Activated B cell treated with CpG ODN at 0.5 μM for 24 hours (primary cell): ENCODE results near the gene CYSRT1. TPM values are rescaled to one million over a fixed set of nuclear protein-coding genes. Genes with fewer than 3 reads are reported as not detected.

Source experiments
- ATAC-seq: fragments of 200-7000 bp; cut with Tn5 transposase; one replicate; pipeline ENCODE4 v1.10.0; 2021; ENCODE audit warnings: low read depth, mild to moderate bottlenecking, moderate library complexity
- CTCF ChIA-PET: fragments of 350-600 bp; sonication (Branson Sonifier 250); formaldehyde crosslinking; loops from one replicate; lab custom pipeline; 2021; ENCODE audit warnings: antibody characterized with exemption; lab: Charles Lee
- POLR2A ChIA-PET: fragments of 350-600 bp; sonication (Branson Sonifier 250); formaldehyde crosslinking; loops from one replicate; lab custom pipeline; 2021; ENCODE audit warnings: antibody characterized with exemption; lab: Charles Lee
- DNase-seq: peaks from one replicate; pipeline ENCODE4 v3.0.0; 2022
- H3K27ac Mint-ChIP-seq: one replicate; pipeline ENCODE4 v1.8.0; 2020; ENCODE audit warnings: mixed read lengths
- H3K27me3 Mint-ChIP-seq: one replicate; pipeline ENCODE4 v1.8.0; 2021; ENCODE audit warnings: mixed read lengths
- H3K36me3 Mint-ChIP-seq: one replicate; pipeline ENCODE4 v1.8.0; 2021; ENCODE audit warnings: low read depth, mixed read lengths
- H3K4me1 Mint-ChIP-seq: one replicate; pipeline ENCODE4 v1.8.0; 2021; ENCODE audit warnings: mixed read lengths
- H3K4me3 Mint-ChIP-seq: one replicate; pipeline ENCODE4 v1.8.0; 2020; ENCODE audit warnings: mild to moderate bottlenecking, mixed read lengths
- H3K9me3 Mint-ChIP-seq: one replicate; pipeline ENCODE4 v1.8.0; 2020; ENCODE audit warnings: mixed read lengths
- intact Hi-C: fragments of 100-400 bp; cut with micrococcal nuclease; formaldehyde crosslinking; loops from one replicate; pipeline ENCODE4 v1.15.1; 2024
- total RNA-seq: library from RNA; stranded (reverse); gene quantifications from 2 replicates; pipeline ENCODE4 v1.2.3, GENCODE V29; 2022
- TF ChIP-seq, protein P1 (sequence below): fragments of 200-600 bp; IDR thresholded peaks from one replicate; pipeline ENCODE4 v1.8.0; 2022; ENCODE audit warnings: antibody characterized with exemption, mild to moderate bottlenecking

The CYSRT1 gene
- total RNA-seq, 1 donor from 2014 or later = 0.53 TPM

DNA sequence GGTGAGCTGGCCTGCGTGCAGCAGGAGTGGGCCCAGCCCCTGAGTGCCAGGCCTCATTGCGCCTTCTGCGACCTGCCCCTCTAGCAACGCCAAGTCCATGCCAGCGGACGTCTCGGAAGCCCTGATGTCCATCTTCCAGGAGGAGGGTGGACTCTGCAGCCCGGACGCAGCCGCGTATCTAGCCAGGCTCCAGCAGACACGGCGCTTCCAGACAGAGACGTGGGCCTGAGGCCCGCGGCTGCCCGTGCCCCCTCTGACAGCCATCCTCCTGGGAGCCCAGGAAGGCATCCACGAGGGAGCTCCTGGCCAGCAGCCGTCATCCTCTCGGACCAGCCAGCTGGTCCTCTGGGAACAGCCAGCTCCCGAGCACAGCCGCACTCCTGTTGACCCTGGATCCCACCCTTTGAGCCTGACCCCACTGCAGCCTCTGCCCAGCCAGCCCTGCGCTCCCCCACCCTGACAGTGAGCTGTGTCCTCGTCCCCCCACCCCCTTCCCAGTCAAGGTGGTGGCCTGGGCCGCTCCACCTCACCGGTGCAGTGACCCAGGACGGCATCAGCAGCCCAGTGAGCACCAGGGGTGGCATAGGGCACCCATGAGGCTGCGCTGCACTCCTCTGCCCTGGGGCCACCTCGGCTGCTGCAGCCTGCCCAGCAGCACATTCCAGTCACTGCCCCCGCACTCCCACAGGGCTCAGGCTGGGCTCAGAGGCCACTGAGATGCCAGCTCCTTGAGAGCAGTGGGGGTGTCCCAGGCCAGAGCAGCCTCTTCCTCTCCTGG, 8.6 kb upstream of the CYSRT1 start:
- CTCF ChIA-PET = no interaction called here
- TF ChIP-seq, protein P1, sequence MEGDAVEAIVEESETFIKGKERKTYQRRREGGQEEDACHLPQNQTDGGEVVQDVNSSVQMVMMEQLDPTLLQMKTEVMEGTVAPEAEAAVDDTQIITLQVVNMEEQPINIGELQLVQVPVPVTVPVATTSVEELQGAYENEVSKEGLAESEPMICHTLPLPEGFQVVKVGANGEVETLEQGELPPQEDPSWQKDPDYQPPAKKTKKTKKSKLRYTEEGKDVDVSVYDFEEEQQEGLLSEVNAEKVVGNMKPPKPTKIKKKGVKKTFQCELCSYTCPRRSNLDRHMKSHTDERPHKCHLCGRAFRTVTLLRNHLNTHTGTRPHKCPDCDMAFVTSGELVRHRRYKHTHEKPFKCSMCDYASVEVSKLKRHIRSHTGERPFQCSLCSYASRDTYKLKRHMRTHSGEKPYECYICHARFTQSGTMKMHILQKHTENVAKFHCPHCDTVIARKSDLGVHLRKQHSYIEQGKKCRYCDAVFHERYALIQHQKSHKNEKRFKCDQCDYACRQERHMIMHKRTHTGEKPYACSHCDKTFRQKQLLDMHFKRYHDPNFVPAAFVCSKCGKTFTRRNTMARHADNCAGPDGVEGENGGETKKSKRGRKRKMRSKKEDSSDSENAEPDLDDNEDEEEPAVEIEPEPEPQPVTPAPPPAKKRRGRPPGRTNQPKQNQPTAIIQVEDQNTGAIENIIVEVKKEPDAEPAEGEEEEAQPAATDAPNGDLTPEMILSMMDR = no peak
- H3K27ac Mint-ChIP-seq = no peak overlapping the region
- H3K9me3 Mint-ChIP-seq = no peaks in the 10 kb centered on the region
- H3K4me3 Mint-ChIP-seq = no peak overlapping the region
- H3K4me1 Mint-ChIP-seq = peaks cover 2% of the 10 kb centered on the region
- H3K36me3 Mint-ChIP-seq = peaks cover 6% of the 10 kb centered on the region
- H3K27me3 Mint-ChIP-seq = no peaks in the 10 kb centered on the region
- DNase-seq (no peak), ATAC-seq (no peak)
- POLR2A ChIA-PET = interaction anchor here (0.5 to 2.1 kb wide), 3 partner anchors 10 to 65 kb away, joined by 3 to 7 read pairs (median 3); partner anchors contain the start of gene TPRN
- intact Hi-C loops = no loop called here

DNA sequence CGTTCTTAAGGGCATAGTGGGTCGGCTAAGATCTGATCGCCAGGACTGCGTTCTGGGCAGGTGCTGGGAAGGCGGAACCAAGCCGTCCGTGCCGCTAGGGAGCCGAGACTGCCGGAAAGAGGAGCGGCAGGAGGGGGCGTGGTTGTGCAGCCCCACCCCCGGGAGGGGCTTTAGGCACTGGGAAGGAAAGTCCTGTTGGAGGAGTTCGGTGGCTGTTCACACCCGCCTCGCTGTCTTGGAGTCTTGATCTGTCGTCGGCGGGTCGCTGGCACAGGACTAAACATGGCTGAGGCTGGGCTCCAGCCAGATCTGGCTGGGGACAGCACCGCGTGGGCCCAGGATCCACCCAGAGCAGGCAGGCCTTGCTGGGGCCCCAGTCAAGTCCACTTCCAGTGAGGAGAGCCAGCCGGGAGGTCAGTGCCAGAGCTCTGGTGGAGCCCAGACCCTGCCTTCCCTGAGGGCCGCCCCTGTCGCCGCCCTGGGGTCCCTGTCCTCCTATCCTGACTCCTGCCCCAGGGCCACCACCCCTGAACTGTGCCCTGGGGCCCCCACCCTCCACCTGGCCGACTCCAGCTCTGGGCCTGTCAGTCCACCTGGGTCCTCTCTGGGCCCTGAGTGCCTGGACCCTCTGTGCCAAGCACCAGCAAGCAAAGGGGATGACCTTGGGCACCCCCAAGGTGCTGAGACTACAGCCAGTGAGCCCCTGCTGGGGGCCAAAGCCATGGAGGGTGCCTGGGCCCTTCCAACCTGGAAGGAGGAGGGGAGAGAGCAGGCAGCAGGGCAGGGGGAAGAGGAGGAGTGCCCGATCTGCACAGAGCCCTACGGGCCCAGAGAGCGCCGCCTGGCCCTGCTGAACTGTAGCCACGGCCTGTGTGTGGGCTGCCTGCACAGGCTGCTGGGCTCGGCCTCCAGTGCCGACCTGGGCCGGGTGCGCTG, 7.4 kb upstream of the CYSRT1 start:
- intact Hi-C loops = no loop called here
- H3K4me1 Mint-ChIP-seq = peaks cover 2% of the 10 kb centered on the region
- H3K4me3 Mint-ChIP-seq = no peak overlapping the region
- ChIA-PET CTCF (no interaction called here), POLR2A (interaction anchor here (1.0 to 2.1 kb wide), 2 partner anchors 11 to 17 kb away, joined by 3 to 7 read pairs; partner anchors contain the start of gene TPRN)
- H3K27ac Mint-ChIP-seq = no peak overlapping the region
- DNase-seq = no peak
- H3K36me3 Mint-ChIP-seq = peaks cover 6% of the 10 kb centered on the region
- no peak for ATAC-seq
- no peaks in the 10 kb centered on the region for H3K27me3 Mint-ChIP-seq
- TF ChIP-seq, protein P1 = no peak
- no peaks in the 10 kb centered on the region for H3K9me3 Mint-ChIP-seq

DNA sequence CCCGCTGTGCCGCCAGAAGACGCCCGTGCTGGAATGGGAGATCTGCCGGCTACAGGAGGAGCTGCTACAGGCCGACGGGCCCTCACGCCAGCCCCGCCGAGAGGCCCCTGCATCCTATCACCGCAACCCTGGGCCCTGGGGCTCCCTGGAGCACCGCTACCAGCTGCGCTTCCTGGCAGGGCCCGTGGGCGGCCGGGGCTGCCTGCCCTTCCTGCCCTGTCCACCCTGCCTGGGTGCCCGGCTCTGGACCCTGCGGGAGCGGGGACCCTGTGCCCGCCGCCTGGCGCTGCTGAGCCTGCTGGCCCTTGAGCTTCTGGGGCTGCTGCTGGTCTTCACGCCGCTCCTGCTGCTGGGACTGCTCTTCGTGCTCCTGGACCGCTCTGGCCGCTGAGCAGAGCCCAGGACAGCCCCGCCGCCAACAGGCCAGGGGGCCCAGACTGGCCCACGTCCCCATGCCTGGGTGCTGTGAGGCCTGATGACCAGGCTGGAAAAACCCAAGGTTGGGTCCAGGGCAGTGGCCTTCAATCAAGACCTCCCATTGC, 6.7 kb upstream of the CYSRT1 start:
- ATAC-seq = no peak
- CTCF ChIA-PET = no interaction called here
- no peak overlapping the region for H3K27ac Mint-ChIP-seq
- no peak overlapping the region for H3K4me3 Mint-ChIP-seq
- no peaks in the 10 kb centered on the region for H3K9me3 Mint-ChIP-seq
- POLR2A ChIA-PET = no interaction called here
- peaks cover 7% of the 10 kb centered on the region for H3K4me1 Mint-ChIP-seq
- no peaks in the 10 kb centered on the region for H3K27me3 Mint-ChIP-seq
- DNase-seq = no peak
- H3K36me3 Mint-ChIP-seq = peaks cover 4% of the 10 kb centered on the region
- TF ChIP-seq, protein P1 = no peak
- intact Hi-C loops = no loop called here

DNA sequence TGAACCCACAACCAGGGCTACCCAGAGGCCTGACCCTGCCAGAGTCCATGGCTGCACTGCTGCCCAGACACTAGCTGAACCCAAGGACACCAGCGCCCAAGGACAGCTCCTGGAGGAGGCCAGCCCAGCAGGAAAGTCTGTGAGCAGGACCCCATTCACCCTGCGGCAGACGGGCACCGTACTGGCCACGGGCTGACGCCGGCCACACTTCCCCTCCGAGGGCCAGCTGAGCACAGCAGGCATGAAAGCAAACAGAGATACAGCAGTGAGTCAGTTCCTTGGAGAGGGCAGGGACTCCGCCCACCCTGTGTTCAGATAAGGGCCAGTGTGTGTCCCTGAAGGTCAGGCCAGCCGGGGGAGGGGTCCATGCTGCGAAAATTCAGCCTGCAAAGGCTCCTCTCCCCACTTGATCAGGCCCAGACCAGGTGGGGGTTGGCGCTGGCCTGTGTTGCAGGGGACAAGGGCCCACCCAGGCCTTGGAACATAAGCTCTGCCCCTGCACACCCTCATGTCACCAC, 6.2 kb upstream of the CYSRT1 start:
- Mint-ChIP-seq H3K27ac (no peak overlapping the region), H3K4me1 (peaks cover 7% of the 10 kb centered on the region), H3K4me3 (no peak overlapping the region), H3K27me3 (no peaks in the 10 kb centered on the region), H3K36me3 (peaks cover 4% of the 10 kb centered on the region), H3K9me3 (no peaks in the 10 kb centered on the region)
- intact Hi-C loops = no loop called here
- ChIA-PET POLR2A (interaction anchor here (0.6 to 1.6 kb wide), 6 partner anchors 18 to 444 kb away, joined by 3 to 13 read pairs (median 4); partner anchors contain the start of gene TPRN), CTCF (no interaction called here)
- no peak for ATAC-seq
- TF ChIP-seq, protein P1 = no peak
- DNase-seq = no peak
